Measurements from ENCODE around the gene KIF2C. TPM values are rescaled to one million over a fixed set of nuclear protein-coding genes. Genes with fewer than 3 reads are reported as not detected.

KIF2C gene
- total RNA-seq, 3 donors from 2014 or later, result 2.7 to 15.0 (median 4.1) TPM

GRCh38 chr1:44798481-44799365, 59.1 kb downstream of the KIF2C start:
- no peak for ATAC-seq
- H3K9me3 ChIP-seq, result no peaks in the 10 kb centered on the region
- no peaks in the 10 kb centered on the region for H3K36me3 ChIP-seq (ENCODE audit: low read depth)
- intact Hi-C loops (cut with DNase I, micrococcal nuclease), result loop anchor here in 1 of 2 donors (10.0 kb wide), 1 partner anchor 216 kb away; the partner anchor contains the start of genes HECTD3 and UROD
- H3K4me1 ChIP-seq (ENCODE audit: low read depth), result peaks cover 11% of the 10 kb centered on the region
- peak in 2 of 3 donors; percentile 41 to 63 for DNase-seq
- TF ChIP-seq, protein P1, sequence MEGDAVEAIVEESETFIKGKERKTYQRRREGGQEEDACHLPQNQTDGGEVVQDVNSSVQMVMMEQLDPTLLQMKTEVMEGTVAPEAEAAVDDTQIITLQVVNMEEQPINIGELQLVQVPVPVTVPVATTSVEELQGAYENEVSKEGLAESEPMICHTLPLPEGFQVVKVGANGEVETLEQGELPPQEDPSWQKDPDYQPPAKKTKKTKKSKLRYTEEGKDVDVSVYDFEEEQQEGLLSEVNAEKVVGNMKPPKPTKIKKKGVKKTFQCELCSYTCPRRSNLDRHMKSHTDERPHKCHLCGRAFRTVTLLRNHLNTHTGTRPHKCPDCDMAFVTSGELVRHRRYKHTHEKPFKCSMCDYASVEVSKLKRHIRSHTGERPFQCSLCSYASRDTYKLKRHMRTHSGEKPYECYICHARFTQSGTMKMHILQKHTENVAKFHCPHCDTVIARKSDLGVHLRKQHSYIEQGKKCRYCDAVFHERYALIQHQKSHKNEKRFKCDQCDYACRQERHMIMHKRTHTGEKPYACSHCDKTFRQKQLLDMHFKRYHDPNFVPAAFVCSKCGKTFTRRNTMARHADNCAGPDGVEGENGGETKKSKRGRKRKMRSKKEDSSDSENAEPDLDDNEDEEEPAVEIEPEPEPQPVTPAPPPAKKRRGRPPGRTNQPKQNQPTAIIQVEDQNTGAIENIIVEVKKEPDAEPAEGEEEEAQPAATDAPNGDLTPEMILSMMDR (IDR thresholded peaks at IDR 0.05), result no peak
- no peak overlapping the region for H3K4me3 ChIP-seq

DNA sequence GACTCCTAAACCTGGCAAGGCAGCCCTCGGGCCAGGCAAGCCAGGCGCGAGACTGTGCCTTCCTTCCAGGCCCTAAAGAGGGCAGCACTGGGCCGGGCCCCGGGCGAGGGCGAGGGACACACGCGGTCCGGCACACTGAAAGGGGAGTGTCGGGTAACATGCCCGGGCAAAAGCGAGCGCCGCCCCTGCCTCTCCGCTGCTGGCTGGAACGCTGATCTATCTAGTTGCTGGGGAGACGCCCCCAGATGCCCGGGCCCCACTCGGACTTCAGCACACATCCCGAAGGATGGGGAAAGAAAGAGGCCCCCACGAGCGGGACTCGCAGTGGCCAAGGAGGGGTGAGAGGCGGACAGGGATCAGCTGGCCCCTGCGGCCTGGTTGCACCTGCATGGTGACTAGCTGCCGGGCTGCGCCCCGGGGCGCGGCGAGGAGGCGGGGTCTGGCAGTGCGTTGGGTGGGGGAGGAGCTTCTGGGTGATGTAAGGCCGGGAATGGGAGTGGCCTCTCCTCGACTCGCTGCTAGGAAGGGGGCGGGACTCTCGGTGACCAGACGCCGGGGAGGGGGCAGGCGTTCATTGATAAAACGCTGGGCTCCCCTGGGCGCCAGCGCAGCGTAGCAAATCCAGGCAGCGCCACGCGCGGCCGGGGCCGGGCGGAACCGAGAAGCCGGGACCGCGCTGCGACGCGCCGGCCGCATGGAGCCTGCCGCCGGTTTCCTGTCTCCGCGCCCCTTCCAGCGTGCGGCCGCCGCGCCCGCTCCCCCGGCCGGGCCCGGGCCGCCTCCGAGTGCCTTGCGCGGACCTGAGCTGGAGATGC, 60.3 kb downstream of the KIF2C start, which contains the start of gene PLK3:
Gene PLK3 (plus strand): TSS at position 608 of the 815 bp plus-strand sequence. CDS start 87 bp downstream, at position 695.
- peak; percentile 96 for ATAC-seq
- no peaks in the 10 kb centered on the region for H3K9me3 ChIP-seq
- TF ChIP-seq, protein P1 (IDR thresholded peaks at IDR 0.05), result peak; percentile 98
- H3K4me3 ChIP-seq, result peak within 1 kb of the TSS; percentile 57
- no peaks in the 10 kb centered on the region for H3K36me3 ChIP-seq (ENCODE audit: low read depth)
- peak; percentile 98 to 99 (median 99) for DNase-seq
- H3K4me1 ChIP-seq (ENCODE audit: low read depth), result peaks cover 11% of the 10 kb centered on the region
- intact Hi-C loops (cut with DNase I, micrococcal nuclease), result loop anchor here in 1 of 2 donors (10.0 kb wide), 1 partner anchor 215 kb away; the partner anchor contains the start of genes HECTD3 and UROD

DNA sequence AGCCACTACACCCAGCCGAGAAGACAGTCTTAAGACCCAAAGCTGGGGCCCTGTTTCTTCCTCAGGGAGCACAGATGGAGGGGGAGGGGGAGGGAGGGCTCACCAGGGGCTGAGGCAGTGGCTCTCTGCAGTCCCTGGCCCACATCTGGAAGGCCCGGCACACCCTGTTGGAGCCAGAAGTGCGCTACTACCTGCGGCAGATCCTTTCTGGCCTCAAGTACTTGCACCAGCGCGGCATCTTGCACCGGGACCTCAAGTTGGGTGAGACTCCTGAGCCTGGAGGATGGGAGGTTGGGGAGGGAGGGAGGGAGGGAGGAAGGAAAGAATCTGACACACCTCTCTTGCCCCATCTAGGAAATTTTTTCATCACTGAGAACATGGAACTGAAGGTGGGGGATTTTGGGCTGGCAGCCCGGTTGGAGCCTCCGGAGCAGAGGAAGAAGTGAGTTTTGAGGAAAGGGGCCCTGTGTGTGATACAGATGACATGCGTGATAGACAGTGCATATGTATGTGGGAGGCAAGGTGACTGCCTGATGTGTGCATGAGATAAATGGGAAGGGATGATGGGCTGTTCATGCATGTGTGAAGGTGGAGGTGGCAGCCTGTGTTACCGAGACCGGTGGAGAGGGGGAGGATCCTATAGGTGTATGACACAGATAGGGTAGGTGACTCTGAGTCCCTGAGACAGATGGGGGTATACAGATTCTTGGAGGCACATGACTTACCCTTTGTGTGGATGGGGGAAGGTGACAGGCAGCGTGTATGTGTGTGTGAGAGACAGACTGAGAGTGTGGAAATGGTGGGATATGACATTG, 62.1 kb downstream of the KIF2C start:
- no peaks in the 10 kb centered on the region for H3K9me3 ChIP-seq
- TF ChIP-seq, protein P1 (IDR thresholded peaks at IDR 0.05), result no peak
- intact Hi-C loops (cut with DNase I, micrococcal nuclease), result no loop called here
- no peak overlapping the region for H3K4me3 ChIP-seq
- peaks cover 17% of the 10 kb centered on the region for H3K4me1 ChIP-seq (ENCODE audit: low read depth)
- DNase-seq (peak in 2 of 3 donors; percentile 38 to 66), ATAC-seq (no peak)
- H3K36me3 ChIP-seq (ENCODE audit: low read depth), result no peaks in the 10 kb centered on the region

- TF ChIP-seq, protein P1 (IDR thresholded peaks at IDR 0.05), result no peak
- Histone ChIP-seq H3K4me1 (ENCODE audit: low read depth) (peaks cover 25% of the 10 kb centered on the region), H3K9me3 (no peaks in the 10 kb centered on the region), H3K36me3 (ENCODE audit: low read depth) (no peaks in the 10 kb centered on the region), H3K4me3 (no peak overlapping the region)
- no peak for ATAC-seq
- intact Hi-C loops (cut with DNase I, micrococcal nuclease), result no loop called here
- DNase-seq, result peak in 2 of 3 donors; percentile 32 to 58
These were observed 62.8 kb downstream of the KIF2C start for GRCh38 chr1:44802306-44803061.
